Nephron progenitor cell (in vitro differentiated cells): Measurements from ENCODE around the gene ZNF366.

Experiments used
- DNase-seq: peaks from one replicate; pipeline ENCODE4 v3.0.0; 2021
- H3K27ac Mint-ChIP-seq: 2 replicates; pipeline ENCODE4 v1.8.0; 2021; ENCODE audit warnings: mild to moderate bottlenecking, moderate library complexity, mixed read lengths
- H3K27me3 Mint-ChIP-seq: 2 replicates; pipeline ENCODE4 v1.8.0; 2021; ENCODE audit warnings: mild to moderate bottlenecking, low read depth, mixed read lengths; ENCODE audit not compliant: poor library complexity
- H3K36me3 Mint-ChIP-seq: 2 replicates; pipeline ENCODE4 v1.8.0; 2021; ENCODE audit warnings: low read depth, mixed read lengths
- H3K4me1 Mint-ChIP-seq: 2 replicates; pipeline ENCODE4 v1.8.0; 2021; ENCODE audit warnings: mixed read lengths
- H3K4me3 Mint-ChIP-seq: 2 replicates; pipeline ENCODE4 v1.8.0; 2021; ENCODE audit warnings: mild to moderate bottlenecking, moderate library complexity, mixed read lengths
- H3K9me3 Mint-ChIP-seq: 2 replicates; pipeline ENCODE4 v1.8.0; 2021; ENCODE audit warnings: mild to moderate bottlenecking, moderate library complexity, mixed read lengths
- TF ChIP-seq, protein P1 (sequence below): fragments of 200-600 bp; sonication (generic); IDR thresholded peaks from 2 replicates; pipeline ENCODE4 v1.5.0; 2021; ENCODE audit warnings: antibody characterized with exemption

ZNF366 gene

DNA sequence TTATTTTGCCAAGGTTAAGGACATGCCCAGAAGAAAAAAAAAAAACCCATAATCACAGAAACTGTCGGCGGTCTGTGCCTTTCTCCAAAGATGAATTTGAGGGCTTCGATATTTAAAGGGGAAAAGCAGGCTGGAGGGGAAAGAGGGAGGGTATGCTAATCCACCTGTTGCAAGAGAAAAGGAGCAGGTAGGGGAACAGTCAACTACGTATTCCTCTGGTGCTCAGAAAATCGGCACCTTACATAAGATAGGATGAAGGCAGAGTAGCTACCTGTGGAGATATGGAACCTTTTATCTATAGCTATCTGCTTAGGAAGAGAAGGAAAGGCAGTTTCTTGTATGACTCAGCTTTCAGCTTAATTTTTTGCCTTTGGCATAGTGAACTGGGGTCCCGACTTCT lies 109.4 kb downstream of the ZNF366 start:
- Mint-ChIP-seq H3K36me3 (peaks cover 4% of the 10 kb centered on the region), H3K27ac (no peak overlapping the region), H3K9me3 (peaks cover 34% of the 10 kb centered on the region), H3K27me3 (peaks cover 18% of the 10 kb centered on the region), H3K4me3 (no peak overlapping the region), H3K4me1 (no peaks in the 10 kb centered on the region)
- no peak for DNase-seq
- TF ChIP-seq, protein P1, sequence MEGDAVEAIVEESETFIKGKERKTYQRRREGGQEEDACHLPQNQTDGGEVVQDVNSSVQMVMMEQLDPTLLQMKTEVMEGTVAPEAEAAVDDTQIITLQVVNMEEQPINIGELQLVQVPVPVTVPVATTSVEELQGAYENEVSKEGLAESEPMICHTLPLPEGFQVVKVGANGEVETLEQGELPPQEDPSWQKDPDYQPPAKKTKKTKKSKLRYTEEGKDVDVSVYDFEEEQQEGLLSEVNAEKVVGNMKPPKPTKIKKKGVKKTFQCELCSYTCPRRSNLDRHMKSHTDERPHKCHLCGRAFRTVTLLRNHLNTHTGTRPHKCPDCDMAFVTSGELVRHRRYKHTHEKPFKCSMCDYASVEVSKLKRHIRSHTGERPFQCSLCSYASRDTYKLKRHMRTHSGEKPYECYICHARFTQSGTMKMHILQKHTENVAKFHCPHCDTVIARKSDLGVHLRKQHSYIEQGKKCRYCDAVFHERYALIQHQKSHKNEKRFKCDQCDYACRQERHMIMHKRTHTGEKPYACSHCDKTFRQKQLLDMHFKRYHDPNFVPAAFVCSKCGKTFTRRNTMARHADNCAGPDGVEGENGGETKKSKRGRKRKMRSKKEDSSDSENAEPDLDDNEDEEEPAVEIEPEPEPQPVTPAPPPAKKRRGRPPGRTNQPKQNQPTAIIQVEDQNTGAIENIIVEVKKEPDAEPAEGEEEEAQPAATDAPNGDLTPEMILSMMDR = no peak

GRCh38 chr5:72394688-72395087 lies 112.5 kb downstream of the ZNF366 start:
- Mint-ChIP-seq H3K36me3 (no peaks in the 10 kb centered on the region), H3K4me1 (no peaks in the 10 kb centered on the region), H3K27ac (no peak overlapping the region), H3K9me3 (peaks cover 8% of the 10 kb centered on the region), H3K4me3 (no peak overlapping the region), H3K27me3 (peaks cover 9% of the 10 kb centered on the region)
- TF ChIP-seq, protein P1 = peak; percentile 8
- DNase-seq = no peak

DNA sequence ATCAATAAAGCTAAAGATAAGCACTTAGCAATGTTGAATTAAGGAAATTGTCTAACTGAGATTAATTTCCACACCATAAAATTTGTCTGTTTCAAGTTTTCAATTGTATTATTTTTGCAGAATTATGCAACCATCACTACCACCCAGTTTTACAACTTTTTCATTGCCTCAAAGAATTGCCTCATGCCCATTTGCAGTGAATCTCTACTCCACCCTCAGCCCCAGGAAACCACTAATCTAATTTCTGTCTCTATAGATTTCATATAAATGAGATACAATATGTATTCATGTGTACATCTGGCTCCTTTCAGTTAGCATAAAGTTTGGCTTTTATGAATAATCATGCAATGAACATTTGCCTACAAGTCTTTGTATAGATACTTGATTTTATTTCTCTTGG lies 114.2 kb downstream of the ZNF366 start:
- no peaks in the 10 kb centered on the region for H3K4me1 Mint-ChIP-seq
- no peaks in the 10 kb centered on the region for H3K36me3 Mint-ChIP-seq
- DNase-seq = no peak
- H3K4me3 Mint-ChIP-seq = no peak overlapping the region
- TF ChIP-seq, protein P1 = no peak
- no peaks in the 10 kb centered on the region for H3K9me3 Mint-ChIP-seq
- H3K27ac Mint-ChIP-seq = no peak overlapping the region
- H3K27me3 Mint-ChIP-seq = peaks cover 9% of the 10 kb centered on the region
